Calu3 (cell line): ENCODE measurements around the gene KERA. TPM values are rescaled to one million over a fixed set of nuclear protein-coding genes. Genes with fewer than 3 reads are reported as not detected.
"Not testable (repeated sequence)": the region's sequence is repeated elsewhere in the genome, so short reads cannot be mapped to it uniquely, and the experiment has no call there.

Source experiments
- BruUV-seq: library from RNA; stranded (reverse); fragments of 400-500 nt; replicated peaks from 2 replicates; lab custom pipeline; 2021; lab: Mats Ljungman, UMichigan
- CTCF ChIA-PET: fragments of 300-600 bp; sonication (Branson Sonifier 250); formaldehyde crosslinking; loops from one replicate; lab custom pipeline; 2022; ENCODE audit warnings: antibody characterized with exemption; lab: Charles Lee
- DNase-seq: peaks from one replicate; pipeline ENCODE4 v3.0.0; 2022
- H3K27ac Mint-ChIP-seq: one replicate; pipeline ENCODE4 v1.8.0; 2022; ENCODE audit warnings: mixed read lengths; ENCODE audit not compliant: unreplicated experiment
- H3K27me3 Mint-ChIP-seq: one replicate; pipeline ENCODE4 v1.8.0; 2022; ENCODE audit warnings: mixed read lengths; ENCODE audit not compliant: unreplicated experiment
- H3K36me3 Mint-ChIP-seq: one replicate; pipeline ENCODE4 v1.8.0; 2022; ENCODE audit warnings: mild to moderate bottlenecking, moderate library complexity, mixed read lengths; ENCODE audit not compliant: insufficient read depth, unreplicated experiment
- H3K4me1 Mint-ChIP-seq: one replicate; pipeline ENCODE4 v1.8.0; 2022; ENCODE audit warnings: mild to moderate bottlenecking, low read depth, mixed read lengths; ENCODE audit not compliant: unreplicated experiment
- H3K4me3 Mint-ChIP-seq: one replicate; pipeline ENCODE4 v1.8.0; 2022; ENCODE audit warnings: mild to moderate bottlenecking, low read depth, moderate library complexity, mixed read lengths; ENCODE audit not compliant: unreplicated experiment
- H3K9me3 Mint-ChIP-seq: one replicate; pipeline ENCODE4 v1.8.0; 2022; ENCODE audit warnings: low read depth, mixed read lengths; ENCODE audit not compliant: unreplicated experiment
- intact Hi-C: fragments of 100-400 bp; cut with micrococcal nuclease; formaldehyde crosslinking; loops from one replicate; pipeline ENCODE4 v1.10.0; 2022; ENCODE audit not compliant: unreplicated experiment
- total RNA-seq: library from RNA; stranded (reverse); gene quantifications from 2 replicates; pipeline ENCODE4 v1.2.3, GENCODE V29; 2022
- TF ChIP-seq, protein P1 (sequence below): fragments of 200-600 bp; IDR thresholded peaks from one replicate; pipeline ENCODE4 v1.8.0; 2022; ENCODE audit warnings: antibody characterized with exemption; ENCODE audit not compliant: unreplicated experiment

Gene KERA
- total RNA-seq, 1 experiment from 2014 or later, result not detected

DNA sequence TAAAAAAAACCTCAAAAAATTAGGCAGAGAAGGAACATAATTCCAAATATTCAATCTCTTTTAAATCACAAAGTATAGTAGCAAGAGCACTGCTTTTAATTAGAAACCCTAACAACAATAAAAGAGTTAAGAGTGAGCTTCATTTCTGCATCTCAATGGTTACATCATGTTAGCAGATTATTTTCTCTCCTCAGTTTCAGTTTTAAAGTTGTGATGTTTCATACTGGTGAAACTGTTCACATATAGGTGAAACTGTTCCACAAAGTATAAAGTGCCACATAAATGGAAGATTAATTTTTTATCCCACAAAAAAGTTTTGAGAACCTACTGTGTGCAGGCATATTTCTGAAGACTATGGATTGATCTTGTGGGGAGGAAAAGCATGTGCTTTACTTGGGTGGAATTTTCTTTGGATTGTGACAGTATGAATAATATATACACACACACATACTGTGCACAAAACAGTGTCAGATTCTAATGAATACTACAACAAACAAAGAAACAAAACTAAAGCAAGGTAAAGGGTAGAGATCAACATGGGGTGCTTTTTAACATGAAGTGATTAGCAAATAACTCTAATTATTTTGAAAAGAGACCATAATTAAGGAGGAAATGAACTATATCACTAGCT, 36.3 kb upstream of the KERA start:
- no peak overlapping the region for H3K4me3 Mint-ChIP-seq
- no peaks in the 10 kb centered on the region for H3K36me3 Mint-ChIP-seq
- TF ChIP-seq, protein P1, sequence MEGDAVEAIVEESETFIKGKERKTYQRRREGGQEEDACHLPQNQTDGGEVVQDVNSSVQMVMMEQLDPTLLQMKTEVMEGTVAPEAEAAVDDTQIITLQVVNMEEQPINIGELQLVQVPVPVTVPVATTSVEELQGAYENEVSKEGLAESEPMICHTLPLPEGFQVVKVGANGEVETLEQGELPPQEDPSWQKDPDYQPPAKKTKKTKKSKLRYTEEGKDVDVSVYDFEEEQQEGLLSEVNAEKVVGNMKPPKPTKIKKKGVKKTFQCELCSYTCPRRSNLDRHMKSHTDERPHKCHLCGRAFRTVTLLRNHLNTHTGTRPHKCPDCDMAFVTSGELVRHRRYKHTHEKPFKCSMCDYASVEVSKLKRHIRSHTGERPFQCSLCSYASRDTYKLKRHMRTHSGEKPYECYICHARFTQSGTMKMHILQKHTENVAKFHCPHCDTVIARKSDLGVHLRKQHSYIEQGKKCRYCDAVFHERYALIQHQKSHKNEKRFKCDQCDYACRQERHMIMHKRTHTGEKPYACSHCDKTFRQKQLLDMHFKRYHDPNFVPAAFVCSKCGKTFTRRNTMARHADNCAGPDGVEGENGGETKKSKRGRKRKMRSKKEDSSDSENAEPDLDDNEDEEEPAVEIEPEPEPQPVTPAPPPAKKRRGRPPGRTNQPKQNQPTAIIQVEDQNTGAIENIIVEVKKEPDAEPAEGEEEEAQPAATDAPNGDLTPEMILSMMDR, result no peak
- H3K9me3 Mint-ChIP-seq, result peaks cover 10% of the 10 kb centered on the region
- no peaks in the 10 kb centered on the region for H3K27me3 Mint-ChIP-seq
- CTCF ChIA-PET, result no interaction called here
- intact Hi-C loops, result no loop called here
- H3K4me1 Mint-ChIP-seq, result peaks cover 19% of the 10 kb centered on the region
- BruUV-seq, result no TSS peak
- H3K27ac Mint-ChIP-seq, result peak overlapping the region; percentile 4
- no peak for DNase-seq

DNA sequence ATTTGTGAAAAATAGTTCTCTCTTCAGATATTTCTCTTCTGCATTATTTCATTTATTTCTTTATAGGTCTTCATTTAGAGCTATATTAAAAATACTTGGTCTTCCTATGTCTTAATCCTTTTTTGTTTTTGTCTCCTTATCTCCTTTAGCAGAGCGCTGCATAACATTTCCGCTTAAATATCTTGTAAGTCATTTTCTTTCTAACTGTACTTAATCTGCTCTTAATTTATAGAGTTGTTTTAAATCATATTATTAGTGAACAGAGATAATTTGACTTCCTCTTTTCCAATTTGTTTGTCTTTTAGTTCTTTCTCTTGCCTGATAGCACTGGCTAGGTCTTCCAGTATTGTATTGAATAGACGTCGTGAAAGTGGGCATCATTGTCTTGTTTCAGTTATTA, 35.5 kb upstream of the KERA start:
- Mint-ChIP-seq H3K27me3 (no peaks in the 10 kb centered on the region), H3K36me3 (no peaks in the 10 kb centered on the region), H3K9me3 (peaks cover 14% of the 10 kb centered on the region), H3K27ac (no peak overlapping the region), H3K4me1 (peaks cover 11% of the 10 kb centered on the region), H3K4me3 (no peak overlapping the region)
- no peak for DNase-seq
- TF ChIP-seq, protein P1, result no peak
- CTCF ChIA-PET, result no interaction called here
- intact Hi-C loops, result no loop called here
- BruUV-seq, result no TSS peak

DNA sequence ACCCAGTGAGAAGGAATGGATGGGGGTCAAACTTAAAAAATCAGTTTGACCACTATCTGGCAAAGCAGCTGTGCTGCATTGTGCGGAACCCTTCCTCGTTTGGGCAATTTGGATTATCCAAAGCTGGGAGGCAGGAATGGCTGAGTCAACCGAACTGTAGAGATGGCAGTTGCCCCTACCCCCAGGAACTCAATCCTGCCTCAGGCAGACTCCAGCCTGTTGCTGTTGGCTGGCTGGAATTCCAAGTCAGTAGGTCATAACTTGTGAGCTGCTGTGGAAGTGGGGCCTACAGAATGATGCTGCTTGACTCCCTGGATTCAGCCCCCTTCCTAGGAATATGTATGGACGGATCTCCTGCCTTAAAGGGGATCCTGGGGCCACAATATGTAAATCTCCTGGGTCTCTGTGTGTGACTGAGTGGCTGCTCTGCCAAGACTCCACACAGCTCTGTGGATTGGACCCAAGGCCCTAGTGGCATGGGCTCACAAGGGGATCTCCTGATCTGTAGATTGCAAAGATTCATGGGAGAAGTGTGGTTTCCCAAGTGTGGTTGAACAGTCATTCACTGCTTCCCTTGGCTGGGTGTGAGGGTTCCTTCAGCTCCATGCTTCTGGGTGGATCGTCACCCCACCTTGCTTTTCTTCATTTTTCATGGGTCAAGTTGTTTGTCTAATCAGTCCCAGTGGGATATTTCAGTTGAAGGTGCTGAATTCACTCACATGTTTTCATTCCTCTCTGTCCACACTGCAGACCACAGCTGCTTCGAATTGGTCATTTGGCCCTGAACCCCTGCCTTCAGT, 34.3 kb upstream of the KERA start:
- CTCF ChIA-PET, result interaction anchor here (1.0 kb wide), 1 partner anchor 16 kb away, joined by 3 read pairs; no protein-coding TSS in a partner anchor
- intact Hi-C loops, result no loop called here

DNA sequence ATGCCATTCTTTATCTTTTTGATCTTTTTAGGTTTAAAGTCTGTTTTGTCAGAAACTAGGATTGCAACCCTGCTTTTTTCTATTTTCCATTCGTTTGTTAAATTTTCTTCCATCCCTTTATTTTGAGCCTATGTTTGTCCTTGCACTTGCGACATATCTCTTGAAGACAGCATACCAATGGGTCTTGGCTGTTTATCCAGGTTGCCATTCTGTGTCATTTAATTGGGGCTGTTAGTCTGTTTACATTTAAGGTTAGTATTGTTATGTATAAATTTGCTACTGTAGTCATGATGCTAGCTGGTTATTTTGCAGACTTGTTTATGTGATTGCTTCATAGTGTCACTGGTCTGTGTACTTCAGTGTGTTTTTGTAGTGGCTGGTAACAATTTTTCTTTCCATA, 32.1 kb upstream of the KERA start:
- H3K36me3 Mint-ChIP-seq, H3K27ac Mint-ChIP-seq, H3K4me3 Mint-ChIP-seq, DNase-seq, H3K27me3 Mint-ChIP-seq, intact Hi-C loops, CTCF ChIA-PET, BruUV-seq, H3K4me1 Mint-ChIP-seq: not testable (repeated sequence)
- peaks cover 14% of the 10 kb centered on the region for H3K9me3 Mint-ChIP-seq

More for the DNA sequence above, 34.3 kb upstream of the KERA start:
- TF ChIP-seq, protein P1, result no peak
- Mint-ChIP-seq H3K4me3 (no peak overlapping the region), H3K27ac (no peak overlapping the region), H3K27me3 (no peaks in the 10 kb centered on the region), H3K4me1 (peaks cover 7% of the 10 kb centered on the region), H3K36me3 (no peaks in the 10 kb centered on the region), H3K9me3 (peaks cover 14% of the 10 kb centered on the region)
- DNase-seq, result no peak
- BruUV-seq, result no TSS peak
